ENCODE data around the gene LMO1.

The LMO1 gene

GRCh38 chr11:8265681-8266241 lies 2.1 kb upstream of the LMO1 start:
- no peaks in the 10 kb centered on the region for H4K20me1 ChIP-seq (ENCODE audit: low read depth, low read length)
- H3K27me3 ChIP-seq (ENCODE audit: low read length) = no peaks in the 10 kb centered on the region
- no peak overlapping the region for H2AFZ ChIP-seq (ENCODE audit: low read depth, low read length, severe bottlenecking)
- H3K9me3 ChIP-seq (ENCODE audit: insufficient read depth, low read length) = no peaks in the 10 kb centered on the region
- TF ChIP-seq, protein P1, sequence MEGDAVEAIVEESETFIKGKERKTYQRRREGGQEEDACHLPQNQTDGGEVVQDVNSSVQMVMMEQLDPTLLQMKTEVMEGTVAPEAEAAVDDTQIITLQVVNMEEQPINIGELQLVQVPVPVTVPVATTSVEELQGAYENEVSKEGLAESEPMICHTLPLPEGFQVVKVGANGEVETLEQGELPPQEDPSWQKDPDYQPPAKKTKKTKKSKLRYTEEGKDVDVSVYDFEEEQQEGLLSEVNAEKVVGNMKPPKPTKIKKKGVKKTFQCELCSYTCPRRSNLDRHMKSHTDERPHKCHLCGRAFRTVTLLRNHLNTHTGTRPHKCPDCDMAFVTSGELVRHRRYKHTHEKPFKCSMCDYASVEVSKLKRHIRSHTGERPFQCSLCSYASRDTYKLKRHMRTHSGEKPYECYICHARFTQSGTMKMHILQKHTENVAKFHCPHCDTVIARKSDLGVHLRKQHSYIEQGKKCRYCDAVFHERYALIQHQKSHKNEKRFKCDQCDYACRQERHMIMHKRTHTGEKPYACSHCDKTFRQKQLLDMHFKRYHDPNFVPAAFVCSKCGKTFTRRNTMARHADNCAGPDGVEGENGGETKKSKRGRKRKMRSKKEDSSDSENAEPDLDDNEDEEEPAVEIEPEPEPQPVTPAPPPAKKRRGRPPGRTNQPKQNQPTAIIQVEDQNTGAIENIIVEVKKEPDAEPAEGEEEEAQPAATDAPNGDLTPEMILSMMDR (IDR thresholded peaks at IDR 0.05; ENCODE audit: insufficient read depth, low read length, poor library complexity, severe bottlenecking) = no peak
- no peak for TF ChIP-seq EZH2phosphoT487 (conservative IDR thresholded peaks at IDR 0.05; ENCODE audit: low read length)
- no peak overlapping the region for H3K27ac ChIP-seq (ENCODE audit: low read depth, low read length)
- no peaks in the 10 kb centered on the region for H3K36me3 ChIP-seq (ENCODE audit: low read length)
- no peak overlapping the region for H3K4me3 ChIP-seq (ENCODE audit: insufficient read depth, low read length, poor library complexity, severe bottlenecking)
- H3K9me2 ChIP-seq (replicated peaks; ENCODE audit: insufficient read depth, low read length) = no peaks in the 10 kb centered on the region
- no peaks in the 10 kb centered on the region for H3F3A ChIP-seq (ENCODE audit: insufficient read depth)
- no peak overlapping the region for H3K4me2 ChIP-seq (ENCODE audit: low read depth, low read length, poor library complexity, severe bottlenecking)
- no peak overlapping the region for H3K9ac ChIP-seq (ENCODE audit: low read length)
- no peaks in the 10 kb centered on the region for H3K79me2 ChIP-seq (ENCODE audit: insufficient read depth, low read length)

- Histone ChIP-seq H2AFZ (ENCODE audit: low read depth, low read length, severe bottlenecking) (no peak overlapping the region), H3K36me3 (ENCODE audit: low read length) (no peaks in the 10 kb centered on the region), H3K9ac (ENCODE audit: low read length) (no peak overlapping the region), H3K79me2 (ENCODE audit: insufficient read depth, low read length) (no peaks in the 10 kb centered on the region), H3K9me2 (replicated peaks; ENCODE audit: insufficient read depth, low read length) (no peaks in the 10 kb centered on the region), H4K20me1 (ENCODE audit: low read depth, low read length) (no peaks in the 10 kb centered on the region), H3K9me3 (ENCODE audit: insufficient read depth, low read length) (no peaks in the 10 kb centered on the region), H3K27me3 (ENCODE audit: low read length) (no peaks in the 10 kb centered on the region), H3K4me2 (ENCODE audit: low read depth, low read length, poor library complexity, severe bottlenecking) (no peak overlapping the region), H3K4me3 (ENCODE audit: insufficient read depth, low read length, poor library complexity, severe bottlenecking) (no peak overlapping the region), H3K27ac (ENCODE audit: low read depth, low read length) (no peak overlapping the region), H3F3A (ENCODE audit: insufficient read depth) (no peaks in the 10 kb centered on the region)
- TF ChIP-seq, protein P1 (IDR thresholded peaks at IDR 0.05; ENCODE audit: insufficient read depth, low read length, poor library complexity, severe bottlenecking) = no peak
- no peak for TF ChIP-seq EZH2phosphoT487 (conservative IDR thresholded peaks at IDR 0.05; ENCODE audit: low read length)
Measured at GRCh38 chr11:8263109-8263768, 439 bp downstream of the LMO1 start.

- no peaks in the 10 kb centered on the region for H3K36me3 ChIP-seq (ENCODE audit: low read length)
- H3K4me2 ChIP-seq (ENCODE audit: low read depth, low read length, poor library complexity, severe bottlenecking) = no peak overlapping the region
- H3K27ac ChIP-seq (ENCODE audit: low read depth, low read length) = no peak overlapping the region
- no peaks in the 10 kb centered on the region for H3K79me2 ChIP-seq (ENCODE audit: insufficient read depth, low read length)
- H3K4me3 ChIP-seq (ENCODE audit: insufficient read depth, low read length, poor library complexity, severe bottlenecking) = no peak overlapping the region
- H4K20me1 ChIP-seq (ENCODE audit: low read depth, low read length) = no peaks in the 10 kb centered on the region
- no peaks in the 10 kb centered on the region for H3K9me3 ChIP-seq (ENCODE audit: insufficient read depth, low read length)
- no peak overlapping the region for H2AFZ ChIP-seq (ENCODE audit: low read depth, low read length, severe bottlenecking)
- no peaks in the 10 kb centered on the region for H3F3A ChIP-seq (ENCODE audit: insufficient read depth)
- no peak for TF ChIP-seq EZH2phosphoT487 (conservative IDR thresholded peaks at IDR 0.05; ENCODE audit: low read length)
- TF ChIP-seq, protein P1 (IDR thresholded peaks at IDR 0.05; ENCODE audit: insufficient read depth, low read length, poor library complexity, severe bottlenecking) = no peak
- H3K27me3 ChIP-seq (ENCODE audit: low read length) = no peaks in the 10 kb centered on the region
- no peaks in the 10 kb centered on the region for H3K9me2 ChIP-seq (replicated peaks; ENCODE audit: insufficient read depth, low read length)
- no peak overlapping the region for H3K9ac ChIP-seq (ENCODE audit: low read length)
Measured at GRCh38 chr11:8262552-8263108, 1.0 kb downstream of the LMO1 start.
